Trophoblast cell (in vitro differentiated cells and primary cell): ENCODE results near the gene KIF26B.
A peak's percentile ranks its signal among the peaks of the same experiment; 100 is the strongest.

Source experiments
- DNase-seq, 2 donors: peaks; one replicate each; pipeline ENCODE4 v3.0.0-alpha.2; 2016
- H2AFZ ChIP-seq: 2 replicates; pipeline ENCODE4 v1.6.1; 2013; ENCODE audit warnings: low read length, moderate library complexity, mild to moderate bottlenecking; ENCODE audit not compliant: insufficient read depth, poor library complexity
- H2AK5ac ChIP-seq: 2 replicates; pipeline ENCODE4 v1.6.1; 2013; ENCODE audit warnings: mild to moderate bottlenecking, low read length
- H2BK120ac ChIP-seq: 2 replicates; pipeline ENCODE4 v1.6.1; 2013; ENCODE audit warnings: low read length, mild to moderate bottlenecking, moderate library complexity; ENCODE audit not compliant: insufficient read depth, poor library complexity
- H2BK12ac ChIP-seq: 2 replicates; pipeline ENCODE4 v1.6.1; 2013; ENCODE audit warnings: mild to moderate bottlenecking, low read length, moderate library complexity
- H2BK5ac ChIP-seq: 2 replicates; pipeline ENCODE4 v1.6.1; 2013; ENCODE audit warnings: low read length, low read depth, moderate library complexity, mild to moderate bottlenecking; ENCODE audit not compliant: poor library complexity
- H3K14ac ChIP-seq: 2 replicates; pipeline ENCODE4 v1.6.1; 2013; ENCODE audit warnings: mild to moderate bottlenecking, low read length
- H3K18ac ChIP-seq: 2 replicates; pipeline ENCODE4 v1.6.1; 2013; ENCODE audit warnings: mild to moderate bottlenecking, low read length
- H3K23ac ChIP-seq: 2 replicates; pipeline ENCODE4 v1.6.1; 2013; ENCODE audit warnings: low read length
- H3K27ac ChIP-seq: 2 replicates; pipeline ENCODE4 v1.5.1; 2013; ENCODE audit warnings: low read depth, mild to moderate bottlenecking, inconsistent platforms, low read length, moderate library complexity
- H3K27me3 ChIP-seq: 2 replicates; pipeline ENCODE4 v1.6.1; 2013; ENCODE audit warnings: inconsistent platforms, mild to moderate bottlenecking, low read length, moderate library complexity; ENCODE audit not compliant: insufficient read depth
- H3K36me3 ChIP-seq, 2 experiments: 1 replicate in 1 of 2; 2 replicates in 1 of 2; pipeline ENCODE4 v1.6.1; 2013; ENCODE audit warnings: low read length in 2 of 2, mild to moderate bottlenecking in 2 of 2, moderate library complexity in 1 of 2; ENCODE audit not compliant: insufficient read depth in 2 of 2, control insufficient read depth in 1 of 2
- H3K4ac ChIP-seq: 2 replicates; pipeline ENCODE4 v1.6.1; 2013; ENCODE audit warnings: low read depth, mild to moderate bottlenecking, low read length, moderate library complexity
- H3K4me1 ChIP-seq, 2 experiments: 1 replicate in 1 of 2; 2 replicates in 1 of 2; pipeline ENCODE4 v1.6.1; 2013; ENCODE audit warnings: low read length in 2 of 2, mild to moderate bottlenecking in 2 of 2, moderate library complexity in 1 of 2; ENCODE audit not compliant: insufficient read depth in 2 of 2, control insufficient read depth in 1 of 2
- H3K4me2 ChIP-seq: 2 replicates; pipeline ENCODE4 v1.6.1; 2013; ENCODE audit warnings: inconsistent platforms, mild to moderate bottlenecking, low read length, moderate library complexity
- H3K4me3 ChIP-seq: 2 replicates; pipeline ENCODE4 v1.5.1; 2013; ENCODE audit warnings: mild to moderate bottlenecking, low read depth, low read length, inconsistent platforms
- H3K79me1 ChIP-seq: one replicate; pipeline ENCODE4 v1.6.1; 2013; ENCODE audit warnings: low read length
- H3K79me2 ChIP-seq: 2 replicates; pipeline ENCODE4 v1.6.1; 2013; ENCODE audit warnings: low read length, mild to moderate bottlenecking; ENCODE audit not compliant: control insufficient read depth, insufficient read depth, poor library complexity
- H3K9ac ChIP-seq: 2 replicates; pipeline ENCODE4 v1.6.1; 2013; ENCODE audit warnings: mild to moderate bottlenecking, low read length
- H3K9me3 ChIP-seq: 2 replicates; pipeline ENCODE4 v1.6.1; 2013; ENCODE audit warnings: low read depth, mild to moderate bottlenecking, control low read depth, inconsistent platforms, low read length; ENCODE audit not compliant: insufficient read depth
- H4K12ac ChIP-seq: 2 replicates; pipeline ENCODE4 v1.6.1; 2013; ENCODE audit warnings: low read depth, mild to moderate bottlenecking, low read length, moderate library complexity
- H4K8ac ChIP-seq: 2 replicates; pipeline ENCODE4 v1.6.1; 2013; ENCODE audit warnings: low read depth, mild to moderate bottlenecking, low read length, moderate library complexity
- H4K91ac ChIP-seq: one replicate; pipeline ENCODE4 v1.6.1; 2013; ENCODE audit warnings: low read depth, mild to moderate bottlenecking, low read length, moderate library complexity
- WGBS: extraction: QIAGEN DNeasy Blood & Tissue Kit; methylation state at CpG from one replicate; pipeline ENCODE4 v1.1.7; 2013; ENCODE audit warnings: missing lambda C conversion rate; ENCODE audit not compliant: insufficient read length, insufficient coverage; ENCODE audit errors: extremely low coverage; 5-methylcytosine and 5-hydroxymethylcytosine counted together

The KIF26B gene

DNA sequence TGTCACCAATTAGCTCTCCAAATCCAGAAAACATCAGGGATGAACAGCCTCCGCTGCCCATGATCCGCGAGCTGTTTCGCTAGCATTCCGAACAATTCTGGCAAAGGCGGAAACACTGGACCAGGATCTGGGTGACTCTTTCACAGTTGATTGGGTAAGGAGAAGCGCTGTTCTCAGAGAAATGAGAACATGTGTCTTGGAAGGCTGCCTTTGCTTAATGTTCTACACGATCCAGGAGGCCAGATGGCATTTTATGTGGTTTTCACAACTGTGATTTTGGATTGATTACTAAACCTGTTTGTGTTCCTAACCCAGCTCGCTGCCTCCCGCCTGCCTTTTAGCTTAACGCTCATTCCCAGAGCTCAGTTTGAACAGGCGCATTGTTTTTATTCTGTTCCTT lies 144.0 kb downstream of the KIF26B start:
- H3K18ac ChIP-seq, result no peak overlapping the region
- peak overlapping the region; percentile 59 for H3K9ac ChIP-seq
- peaks cover 0 to 2% of the 10 kb centered on the region in 2 experiments for H3K36me3 ChIP-seq
- no peaks in the 10 kb centered on the region for H3K9me3 ChIP-seq
- no peak overlapping the region for H2BK5ac ChIP-seq
- H3K4me2 ChIP-seq, result no peak overlapping the region
- H3K4me1 ChIP-seq, result peaks cover 3 to 6% of the 10 kb centered on the region in 2 experiments
- H3K79me2 ChIP-seq, result no peaks in the 10 kb centered on the region
- H3K4ac ChIP-seq, result no peak overlapping the region
- no peak overlapping the region for H2AFZ ChIP-seq
- H2AK5ac ChIP-seq, result no peak overlapping the region
- H3K23ac ChIP-seq, result no peak overlapping the region
- H2BK12ac ChIP-seq, result no peak overlapping the region
- WGBS, result no CpG with 5 or more reads among the region's 12 CpGs
- H2BK120ac ChIP-seq, result no peak overlapping the region
- no peak for DNase-seq
- no peak overlapping the region for H4K12ac ChIP-seq
- H4K91ac ChIP-seq, result no peak overlapping the region
- H4K8ac ChIP-seq, result no peak overlapping the region
- no peak overlapping the region for H3K4me3 ChIP-seq
- H3K27me3 ChIP-seq, result no peaks in the 10 kb centered on the region
- no peak overlapping the region for H3K27ac ChIP-seq
- H3K79me1 ChIP-seq, result no peaks in the 10 kb centered on the region
- H3K14ac ChIP-seq, result no peak overlapping the region

DNA sequence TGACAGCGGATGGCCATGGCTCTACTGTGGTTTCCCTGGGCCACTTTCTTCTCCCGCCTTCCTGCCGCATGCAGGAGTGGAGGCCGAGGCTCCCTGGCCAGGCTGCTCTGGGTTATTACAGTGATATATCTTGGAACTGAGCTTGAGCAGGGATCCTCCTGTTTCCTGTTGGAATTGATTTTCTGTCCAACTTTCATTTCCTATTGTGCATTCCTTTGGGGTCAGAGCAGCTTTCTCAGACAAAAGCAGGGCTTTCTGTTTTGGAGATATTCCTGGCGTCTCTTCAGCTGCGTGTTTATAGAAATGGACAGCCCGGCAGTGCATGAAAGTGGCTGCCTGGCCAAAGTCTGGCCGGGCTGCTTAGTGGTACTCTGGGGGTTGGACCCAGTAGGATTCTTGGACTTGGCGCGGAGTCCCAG lies 146.4 kb downstream of the KIF26B start:
- WGBS, result no CpG with 5 or more reads among the region's 10 CpGs
- H2BK12ac ChIP-seq, result no peak overlapping the region
- no peak overlapping the region for H3K14ac ChIP-seq

DNA sequence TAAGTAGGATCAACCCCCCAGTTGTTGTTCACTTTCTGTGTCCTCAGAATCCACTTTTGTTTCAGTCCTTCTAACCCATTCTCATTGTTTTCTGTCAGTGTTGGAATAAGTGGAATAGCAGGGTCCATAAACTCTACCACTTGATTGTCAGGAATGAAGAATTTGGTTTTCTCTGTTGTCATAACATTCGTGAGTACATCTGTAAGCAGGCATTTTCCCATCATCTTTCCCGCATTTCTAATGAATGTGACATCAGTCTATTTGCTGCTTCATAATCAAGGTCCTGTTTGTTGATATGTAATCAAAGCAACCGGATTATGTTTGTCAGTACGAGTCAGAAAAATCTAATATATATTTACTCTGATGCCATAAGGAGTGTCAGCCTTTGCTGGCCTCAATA lies 147.1 kb downstream of the KIF26B start:
- H3K27ac ChIP-seq, result no peak overlapping the region
- WGBS, result no CpG with 5 or more reads among the region's 4 CpGs
- no peak overlapping the region for H3K14ac ChIP-seq
- no peak overlapping the region for H2BK12ac ChIP-seq
- H3K9ac ChIP-seq, result no peak overlapping the region
- no peak overlapping the region for H4K12ac ChIP-seq
- no peak overlapping the region for H4K91ac ChIP-seq
- no peaks in the 10 kb centered on the region for H3K9me3 ChIP-seq
- DNase-seq, result no peak
- H4K8ac ChIP-seq, result no peak overlapping the region
- H2AK5ac ChIP-seq, result no peak overlapping the region
- no peak overlapping the region for H3K18ac ChIP-seq
- H3K4me1 ChIP-seq, result peaks cover 3 to 6% of the 10 kb centered on the region in 2 experiments
- no peak overlapping the region for H3K23ac ChIP-seq
- no peak overlapping the region for H2BK5ac ChIP-seq
- no peaks in the 10 kb centered on the region for H3K79me2 ChIP-seq
- H2BK120ac ChIP-seq, result no peak overlapping the region
- H3K4me3 ChIP-seq, result no peak overlapping the region
- H3K27me3 ChIP-seq, result no peaks in the 10 kb centered on the region
- no peak overlapping the region for H3K4me2 ChIP-seq
- no peak overlapping the region for H2AFZ ChIP-seq
- no peaks in the 10 kb centered on the region for H3K79me1 ChIP-seq
- no peak overlapping the region for H3K4ac ChIP-seq
- peaks cover 0 to 2% of the 10 kb centered on the region in 2 experiments for H3K36me3 ChIP-seq

More for the DNA sequence above, 146.4 kb downstream of the KIF26B start:
- Histone ChIP-seq H3K9me3 (no peaks in the 10 kb centered on the region), H3K18ac (no peak overlapping the region), H2BK120ac (no peak overlapping the region), H3K79me2 (no peaks in the 10 kb centered on the region), H3K4me1 (peaks cover 3 to 6% of the 10 kb centered on the region in 2 experiments), H3K4ac (no peak overlapping the region), H2AK5ac (no peak overlapping the region), H3K27ac (no peak overlapping the region), H2AFZ (no peak overlapping the region), H3K23ac (no peak overlapping the region), H3K4me3 (no peak overlapping the region), H3K79me1 (no peaks in the 10 kb centered on the region), H3K36me3 (peaks cover 0 to 2% of the 10 kb centered on the region in 2 experiments), H3K4me2 (no peak overlapping the region), H4K12ac (no peak overlapping the region), H2BK5ac (no peak overlapping the region), H3K27me3 (no peaks in the 10 kb centered on the region), H4K91ac (no peak overlapping the region), H3K9ac (no peak overlapping the region), H4K8ac (no peak overlapping the region)
- DNase-seq, result no peak

DNA sequence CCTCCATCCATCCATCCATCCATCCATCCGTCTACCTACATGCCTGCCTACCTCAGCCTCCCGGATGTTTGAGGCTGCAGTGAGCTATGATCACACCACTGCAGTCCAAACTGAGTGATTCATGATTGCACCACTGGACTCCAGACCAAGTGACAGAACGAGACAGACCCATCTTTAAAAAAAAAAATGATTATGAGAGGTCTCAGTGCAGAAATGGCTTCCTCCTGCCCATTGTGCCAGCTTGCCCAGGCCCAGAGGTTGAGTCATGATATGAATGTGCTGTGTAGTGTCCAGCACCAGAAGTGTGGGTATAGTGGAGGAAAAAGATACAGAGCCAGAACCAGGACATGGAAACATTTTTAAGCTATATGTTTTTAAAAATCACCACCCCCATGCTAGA lies 149.9 kb downstream of the KIF26B start:
- Histone ChIP-seq H3K27ac (no peak overlapping the region), H3K79me2 (no peaks in the 10 kb centered on the region), H2AK5ac (no peak overlapping the region), H3K9me3 (peaks cover 2% of the 10 kb centered on the region), H3K4me1 (peaks cover 7 to 15% of the 10 kb centered on the region in 2 experiments), H3K27me3 (no peaks in the 10 kb centered on the region), H2BK12ac (no peak overlapping the region), H2BK5ac (no peak overlapping the region), H4K8ac (no peak overlapping the region), H2AFZ (no peak overlapping the region), H3K23ac (peak overlapping the region; percentile 8), H3K36me3 (peaks cover 0 to 2% of the 10 kb centered on the region in 2 experiments), H3K4me2 (no peak overlapping the region), H3K18ac (no peak overlapping the region), H3K9ac (no peak overlapping the region), H3K14ac (no peak overlapping the region), H4K91ac (no peak overlapping the region), H2BK120ac (no peak overlapping the region), H4K12ac (no peak overlapping the region), H3K79me1 (no peaks in the 10 kb centered on the region), H3K4ac (no peak overlapping the region), H3K4me3 (no peak overlapping the region)
- no peak for DNase-seq
- no CpG with 5 or more reads among the region's 3 CpGs for WGBS
